ENCODE data around the gene DDX10. TPM values are rescaled to one million over a fixed set of nuclear protein-coding genes. Genes with fewer than 3 reads are reported as not detected.

The DDX10 gene
- total and polyA plus RNA-seq, 2 of the 8 experiments (the other 6 are each of a cell fraction or from before 2014, with no cell fraction given), result 49.2 to 52.2 TPM

DNA sequence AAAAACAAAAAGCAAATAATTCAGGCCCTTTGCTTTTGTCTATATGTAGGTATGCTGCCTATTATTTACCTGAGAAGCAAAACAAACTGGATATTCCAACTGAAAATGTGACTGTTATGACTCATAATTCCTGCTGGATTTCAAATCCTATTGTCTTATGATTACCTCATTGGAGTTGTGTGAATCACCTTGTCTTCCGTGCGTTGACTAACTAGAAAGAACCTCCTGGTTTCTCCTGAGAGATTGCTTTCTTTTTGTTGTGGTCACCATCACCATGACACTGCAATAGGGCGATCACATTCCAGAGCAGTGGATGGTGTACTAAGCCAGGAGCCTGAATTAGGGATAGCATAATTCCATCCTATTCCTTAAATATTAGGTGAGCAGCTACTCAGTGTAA, 48.3 kb upstream of the DDX10 start (continued):
- TF ChIP-seq TBP (IDR thresholded peaks at IDR 0.05; ENCODE audit: low read depth, low read length), result no peak
- no peak for TF ChIP-seq HDAC2 (IDR thresholded peaks at IDR 0.05; ENCODE audit: borderline replicate concordance in 1 of 2, low read depth in 2 of 2, low read length in 2 of 2)
- TF ChIP-seq SAP30 (IDR thresholded peaks at IDR 0.05; ENCODE audit: insufficient read depth, insufficient replicate concordance, low read length), result no peak

Data from H1 (cell line).